HepG2 (cell line): Measurements from ENCODE around the gene CHPF. TPM values are rescaled to one million over a fixed set of nuclear protein-coding genes. Genes with fewer than 3 reads are reported as not detected.

Source experiments
- FOSL2 ChIP-seq: sonication (generic); formaldehyde crosslinking; IDR thresholded peaks from 2 replicates; pipeline ENCODE4 v1.4.0; 2020; ENCODE audit warnings: missing genetic modification reagents
- GATAD2A ChIP-seq: IDR thresholded peaks from 2 replicates; pipeline ENCODE4 v1.6.1; 2016
- KMT2A ChIP-seq: sonication (generic); formaldehyde crosslinking; IDR thresholded peaks from 2 replicates; pipeline ENCODE4 v1.4.0; 2020; ENCODE audit warnings: missing genetic modification reagents
- MBD4 ChIP-seq: IDR thresholded peaks from 2 replicates; pipeline ENCODE4 v1.6.1; 2012; ENCODE audit warnings: low read length, inconsistent platforms, borderline replicate concordance
- MTF2 ChIP-seq: sonication (generic); formaldehyde crosslinking; IDR thresholded peaks from 2 replicates; pipeline ENCODE4 v1.5.0; 2020; ENCODE audit warnings: missing genetic modification reagents, borderline replicate concordance
- RAD51 ChIP-seq: fragments of 450-650 bp; IDR thresholded peaks from 2 replicates; pipeline ENCODE4 v1.6.1; 2016; ENCODE audit warnings: borderline replicate concordance
- SIX4 ChIP-seq: sonication (generic); formaldehyde crosslinking; IDR thresholded peaks from 2 replicates; pipeline ENCODE4 v1.4.0; 2020; ENCODE audit warnings: missing genetic modification reagents
- ZBTB7B ChIP-seq: sonication (generic); formaldehyde crosslinking; IDR thresholded peaks from 2 replicates; pipeline ENCODE4 v1.4.0; 2020; ENCODE audit warnings: missing genetic modification reagents
- ZNF446 ChIP-seq: sonication (generic); formaldehyde crosslinking; IDR thresholded peaks from 2 replicates; pipeline ENCODE4 v1.5.0; 2020; ENCODE audit warnings: mild to moderate bottlenecking, missing genetic modification reagents
- ZNF558 ChIP-seq: sonication (generic); formaldehyde crosslinking; IDR thresholded peaks from 2 replicates; pipeline ENCODE4 v1.9.0; 2022; ENCODE audit warnings: mild to moderate bottlenecking, missing genetic modification reagents, borderline replicate concordance
- ZNF772 ChIP-seq: sonication (generic); formaldehyde crosslinking; IDR thresholded peaks from 2 replicates; pipeline ENCODE4 v1.5.0; 2020; ENCODE audit warnings: mild to moderate bottlenecking, missing genetic modification reagents
- polyA plus RNA-seq, 8 experiments: library from polyadenylated mRNA; depleted of rRNA in 3 of 8; stranded (reverse) in 7 of 8; unstranded in 1 of 8; fragments of >200 nt; fragmentation: Illumina TruSeq in 4 of 8; extraction: Trizol in 4 of 8; gene quantifications; 2 replicates each; pipeline versions ENCODE4 v1.2.1 to v1.2.3, GENCODE V29; 2011 to 2016; ENCODE audit warnings: low read depth in 4 of 8, missing spikeins in 1 of 8, mixed read lengths in 1 of 8; ENCODE audit not compliant: insufficient read depth in 1 of 8
- total RNA-seq, 5 experiments: library from RNA; depleted of rRNA; stranded (reverse); fragments of >200 nt; fragmentation: Illumina TruSeq; extraction: Trizol; gene quantifications; 2 replicates each; pipeline ENCODE4 v1.2.3, GENCODE V29; 2016; ENCODE audit warnings: low read depth in 1 of 5
- TF ChIP-seq, protein P1 (sequence below): sonication (generic); formaldehyde crosslinking; IDR thresholded peaks from 2 replicates; pipeline ENCODE4 v1.4.0; 2020; ENCODE audit warnings: missing genetic modification reagents
- TF ChIP-seq, protein P2 (sequence below): sonication (generic); formaldehyde crosslinking; IDR thresholded peaks from 2 replicates; pipeline ENCODE4 v1.9.0; 2022; ENCODE audit warnings: low read depth, missing genetic modification reagents
- TF ChIP-seq, protein P3 (sequence below): conservative IDR thresholded peaks from 2 replicates; pipeline ENCODE4 v1.6.1; 2018; ENCODE audit warnings: missing genetic modification reagents
- TF ChIP-seq, protein P4 (sequence below): sonication (generic); formaldehyde crosslinking; IDR thresholded peaks from 2 replicates; pipeline ENCODE4 v1.5.0; 2020; ENCODE audit warnings: mild to moderate bottlenecking, missing genetic modification reagents, borderline replicate concordance

Gene CHPF
- total and polyA plus RNA-seq, 2 of the 13 experiments (the other 11 are each of a cell fraction or from before 2014, with no cell fraction given), result 79.6 to 111 TPM

DNA sequence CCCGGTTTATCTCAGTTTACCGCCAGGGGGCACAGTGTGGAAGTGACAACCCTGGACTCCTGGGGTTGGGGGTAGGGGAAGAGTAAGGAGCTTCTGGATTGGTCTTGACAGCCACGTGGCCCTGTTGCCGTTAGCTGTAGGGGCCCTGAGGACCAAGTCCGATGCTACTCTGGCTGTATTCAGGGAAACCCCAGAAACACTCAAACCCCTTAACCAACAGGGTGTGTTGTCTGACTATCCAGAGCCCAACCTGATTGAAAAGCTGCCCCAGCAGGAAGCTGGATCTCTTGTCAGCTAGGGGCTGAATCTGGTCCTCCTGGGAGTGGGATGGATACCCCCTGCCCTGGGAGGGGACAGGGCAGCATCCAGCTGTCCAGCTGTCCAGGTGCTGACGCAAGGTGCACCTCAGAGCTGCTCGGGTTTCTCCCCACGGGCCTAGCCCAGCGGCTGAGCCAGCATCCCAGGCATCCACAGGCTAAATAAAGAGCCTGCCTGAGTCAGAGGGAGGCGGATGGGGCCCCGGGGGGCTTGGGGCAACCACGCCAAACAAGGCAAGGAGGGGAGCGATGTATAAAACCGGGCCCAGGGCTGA lies 48.0 kb downstream of the CHPF start (continued):
- TF ChIP-seq, protein P1, sequence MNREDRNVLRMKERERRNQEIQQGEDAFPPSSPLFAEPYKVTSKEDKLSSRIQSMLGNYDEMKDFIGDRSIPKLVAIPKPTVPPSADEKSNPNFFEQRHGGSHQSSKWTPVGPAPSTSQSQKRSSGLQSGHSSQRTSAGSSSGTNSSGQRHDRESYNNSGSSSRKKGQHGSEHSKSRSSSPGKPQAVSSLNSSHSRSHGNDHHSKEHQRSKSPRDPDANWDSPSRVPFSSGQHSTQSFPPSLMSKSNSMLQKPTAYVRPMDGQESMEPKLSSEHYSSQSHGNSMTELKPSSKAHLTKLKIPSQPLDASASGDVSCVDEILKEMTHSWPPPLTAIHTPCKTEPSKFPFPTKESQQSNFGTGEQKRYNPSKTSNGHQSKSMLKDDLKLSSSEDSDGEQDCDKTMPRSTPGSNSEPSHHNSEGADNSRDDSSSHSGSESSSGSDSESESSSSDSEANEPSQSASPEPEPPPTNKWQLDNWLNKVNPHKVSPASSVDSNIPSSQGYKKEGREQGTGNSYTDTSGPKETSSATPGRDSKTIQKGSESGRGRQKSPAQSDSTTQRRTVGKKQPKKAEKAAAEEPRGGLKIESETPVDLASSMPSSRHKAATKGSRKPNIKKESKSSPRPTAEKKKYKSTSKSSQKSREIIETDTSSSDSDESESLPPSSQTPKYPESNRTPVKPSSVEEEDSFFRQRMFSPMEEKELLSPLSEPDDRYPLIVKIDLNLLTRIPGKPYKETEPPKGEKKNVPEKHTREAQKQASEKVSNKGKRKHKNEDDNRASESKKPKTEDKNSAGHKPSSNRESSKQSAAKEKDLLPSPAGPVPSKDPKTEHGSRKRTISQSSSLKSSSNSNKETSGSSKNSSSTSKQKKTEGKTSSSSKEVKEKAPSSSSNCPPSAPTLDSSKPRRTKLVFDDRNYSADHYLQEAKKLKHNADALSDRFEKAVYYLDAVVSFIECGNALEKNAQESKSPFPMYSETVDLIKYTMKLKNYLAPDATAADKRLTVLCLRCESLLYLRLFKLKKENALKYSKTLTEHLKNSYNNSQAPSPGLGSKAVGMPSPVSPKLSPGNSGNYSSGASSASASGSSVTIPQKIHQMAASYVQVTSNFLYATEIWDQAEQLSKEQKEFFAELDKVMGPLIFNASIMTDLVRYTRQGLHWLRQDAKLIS (CRISPR knock-in tag), result no peak
- TF ChIP-seq, protein P2, sequence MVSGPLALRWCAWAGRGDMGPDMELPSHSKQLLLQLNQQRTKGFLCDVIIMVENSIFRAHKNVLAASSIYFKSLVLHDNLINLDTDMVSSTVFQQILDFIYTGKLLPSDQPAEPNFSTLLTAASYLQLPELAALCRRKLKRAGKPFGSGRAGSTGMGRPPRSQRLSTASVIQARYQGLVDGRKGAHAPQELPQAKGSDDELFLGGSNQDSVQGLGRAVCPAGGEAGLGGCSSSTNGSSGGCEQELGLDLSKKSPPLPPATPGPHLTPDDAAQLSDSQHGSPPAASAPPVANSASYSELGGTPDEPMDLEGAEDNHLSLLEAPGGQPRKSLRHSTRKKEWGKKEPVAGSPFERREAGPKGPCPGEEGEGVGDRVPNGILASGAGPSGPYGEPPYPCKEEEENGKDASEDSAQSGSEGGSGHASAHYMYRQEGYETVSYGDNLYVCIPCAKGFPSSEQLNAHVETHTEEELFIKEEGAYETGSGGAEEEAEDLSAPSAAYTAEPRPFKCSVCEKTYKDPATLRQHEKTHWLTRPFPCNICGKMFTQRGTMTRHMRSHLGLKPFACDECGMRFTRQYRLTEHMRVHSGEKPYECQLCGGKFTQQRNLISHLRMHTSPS (CRISPR knock-in tag), result no peak
- TF ChIP-seq ZNF446 (CRISPR knock-in tag), result 0 out of 2 replicates have a peak, but pooled peaks have one; percentile 30
- peak; percentile 66; the same call in 1 of the 2 replicates for TF ChIP-seq ZNF772 (CRISPR knock-in tag)
- TF ChIP-seq ZNF558 (CRISPR knock-in tag), result no peak
- TF ChIP-seq, protein P3, sequence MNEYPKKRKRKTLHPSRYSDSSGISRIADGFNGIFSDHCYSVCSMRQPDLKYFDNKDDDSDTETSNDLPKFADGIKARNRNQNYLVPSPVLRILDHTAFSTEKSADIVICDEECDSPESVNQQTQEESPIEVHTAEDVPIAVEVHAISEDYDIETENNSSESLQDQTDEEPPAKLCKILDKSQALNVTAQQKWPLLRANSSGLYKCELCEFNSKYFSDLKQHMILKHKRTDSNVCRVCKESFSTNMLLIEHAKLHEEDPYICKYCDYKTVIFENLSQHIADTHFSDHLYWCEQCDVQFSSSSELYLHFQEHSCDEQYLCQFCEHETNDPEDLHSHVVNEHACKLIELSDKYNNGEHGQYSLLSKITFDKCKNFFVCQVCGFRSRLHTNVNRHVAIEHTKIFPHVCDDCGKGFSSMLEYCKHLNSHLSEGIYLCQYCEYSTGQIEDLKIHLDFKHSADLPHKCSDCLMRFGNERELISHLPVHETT (CRISPR knock-in tag), result no peak
- TF ChIP-seq, protein P4, sequence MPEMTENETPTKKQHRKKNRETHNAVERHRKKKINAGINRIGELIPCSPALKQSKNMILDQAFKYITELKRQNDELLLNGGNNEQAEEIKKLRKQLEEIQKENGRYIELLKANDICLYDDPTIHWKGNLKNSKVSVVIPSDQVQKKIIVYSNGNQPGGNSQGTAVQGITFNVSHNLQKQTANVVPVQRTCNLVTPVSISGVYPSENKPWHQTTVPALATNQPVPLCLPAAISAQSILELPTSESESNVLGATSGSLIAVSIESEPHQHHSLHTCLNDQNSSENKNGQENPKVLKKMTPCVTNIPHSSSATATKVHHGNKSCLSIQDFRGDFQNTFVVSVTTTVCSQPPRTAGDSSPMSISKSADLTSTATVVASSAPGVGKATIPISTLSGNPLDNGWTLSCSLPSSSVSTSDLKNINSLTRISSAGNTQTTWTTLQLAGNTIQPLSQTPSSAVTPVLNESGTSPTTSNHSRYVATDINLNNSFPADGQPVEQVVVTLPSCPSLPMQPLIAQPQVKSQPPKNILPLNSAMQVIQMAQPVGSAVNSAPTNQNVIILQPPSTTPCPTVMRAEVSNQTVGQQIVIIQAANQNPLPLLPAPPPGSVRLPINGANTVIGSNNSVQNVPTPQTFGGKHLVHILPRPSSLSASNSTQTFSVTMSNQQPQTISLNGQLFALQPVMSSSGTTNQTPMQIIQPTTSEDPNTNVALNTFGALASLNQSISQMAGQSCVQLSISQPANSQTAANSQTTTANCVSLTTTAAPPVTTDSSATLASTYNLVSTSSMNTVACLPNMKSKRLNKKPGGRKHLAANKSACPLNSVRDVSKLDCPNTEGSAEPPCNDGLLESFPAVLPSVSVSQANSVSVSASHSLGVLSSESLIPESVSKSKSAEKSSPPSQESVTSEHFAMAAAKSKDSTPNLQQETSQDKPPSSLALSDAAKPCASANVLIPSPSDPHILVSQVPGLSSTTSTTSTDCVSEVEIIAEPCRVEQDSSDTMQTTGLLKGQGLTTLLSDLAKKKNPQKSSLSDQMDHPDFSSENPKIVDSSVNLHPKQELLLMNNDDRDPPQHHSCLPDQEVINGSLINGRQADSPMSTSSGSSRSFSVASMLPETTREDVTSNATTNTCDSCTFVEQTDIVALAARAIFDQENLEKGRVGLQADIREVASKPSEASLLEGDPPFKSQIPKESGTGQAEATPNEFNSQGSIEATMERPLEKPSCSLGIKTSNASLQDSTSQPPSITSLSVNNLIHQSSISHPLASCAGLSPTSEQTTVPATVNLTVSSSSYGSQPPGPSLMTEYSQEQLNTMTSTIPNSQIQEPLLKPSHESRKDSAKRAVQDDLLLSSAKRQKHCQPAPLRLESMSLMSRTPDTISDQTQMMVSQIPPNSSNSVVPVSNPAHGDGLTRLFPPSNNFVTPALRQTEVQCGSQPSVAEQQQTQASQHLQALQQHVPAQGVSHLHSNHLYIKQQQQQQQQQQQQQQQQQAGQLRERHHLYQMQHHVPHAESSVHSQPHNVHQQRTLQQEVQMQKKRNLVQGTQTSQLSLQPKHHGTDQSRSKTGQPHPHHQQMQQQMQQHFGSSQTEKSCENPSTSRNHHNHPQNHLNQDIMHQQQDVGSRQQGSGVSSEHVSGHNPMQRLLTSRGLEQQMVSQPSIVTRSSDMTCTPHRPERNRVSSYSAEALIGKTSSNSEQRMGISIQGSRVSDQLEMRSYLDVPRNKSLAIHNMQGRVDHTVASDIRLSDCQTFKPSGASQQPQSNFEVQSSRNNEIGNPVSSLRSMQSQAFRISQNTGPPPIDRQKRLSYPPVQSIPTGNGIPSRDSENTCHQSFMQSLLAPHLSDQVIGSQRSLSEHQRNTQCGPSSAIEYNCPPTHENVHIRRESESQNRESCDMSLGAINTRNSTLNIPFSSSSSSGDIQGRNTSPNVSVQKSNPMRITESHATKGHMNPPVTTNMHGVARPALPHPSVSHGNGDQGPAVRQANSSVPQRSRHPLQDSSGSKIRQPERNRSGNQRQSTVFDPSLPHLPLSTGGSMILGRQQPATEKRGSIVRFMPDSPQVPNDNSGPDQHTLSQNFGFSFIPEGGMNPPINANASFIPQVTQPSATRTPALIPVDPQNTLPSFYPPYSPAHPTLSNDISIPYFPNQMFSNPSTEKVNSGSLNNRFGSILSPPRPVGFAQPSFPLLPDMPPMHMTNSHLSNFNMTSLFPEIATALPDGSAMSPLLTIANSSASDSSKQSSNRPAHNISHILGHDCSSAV (CRISPR knock-in tag), result no peak
- no peak for TF ChIP-seq KMT2A (CRISPR knock-in tag)
- TF ChIP-seq ZBTB7B (CRISPR knock-in tag), result 0 out of 2 replicates have a peak, but pooled peaks have one; percentile 44
- no peak for TF ChIP-seq SIX4
- no peak for TF ChIP-seq MBD4
- TF ChIP-seq GATAD2A, result peak; percentile 45; the same call in 1 of the 2 replicates
- TF ChIP-seq MTF2 (CRISPR knock-in tag), result peak; percentile 26; the same call in 1 of the 2 replicates
- TF ChIP-seq RAD51, result peak; percentile 52; the same call in 1 of the 2 replicates
- no peak for TF ChIP-seq FOSL2
